A549 treated with GW870086 at 1 μM for 4 hours (cell line): ENCODE data around the gene HRNR. TPM values are rescaled to one million over a fixed set of nuclear protein-coding genes. Genes with fewer than 3 reads are reported as not detected.

Source experiments
- total RNA-seq: library from RNA; stranded (reverse); fragments of 200-300 nt; extraction: Qiagen RNA extraction; gene quantifications from 5 replicates; pipeline ENCODE4 v1.2.3, GENCODE V29; 2022; ENCODE audit warnings: low read depth

The HRNR gene
- 0.01 TPM in 1 of 5 replicates, not detected in the others for total RNA-seq

DNA sequence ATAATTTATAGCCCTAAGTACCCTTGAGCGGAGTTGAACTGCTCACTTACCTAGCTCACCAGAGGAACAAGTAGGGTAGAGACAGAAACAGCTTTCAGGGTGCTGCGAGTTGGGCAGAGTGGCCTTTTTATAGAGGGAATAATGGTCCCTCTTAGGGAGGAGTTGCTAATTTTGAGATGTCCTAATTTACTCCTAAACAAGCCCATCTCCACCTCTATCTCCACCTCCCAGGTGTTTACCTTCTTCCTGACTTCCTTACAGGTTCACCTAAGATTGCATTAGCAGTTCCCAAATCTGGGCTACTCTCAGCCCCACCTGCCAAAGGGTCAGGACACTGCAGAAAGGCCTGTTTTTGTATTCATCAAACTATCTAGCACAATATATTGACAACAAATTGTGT lies at the start of gene HRNR:
Gene HRNR (minus strand): TSS at position 101 of the 400 bp plus-strand sequence. CDS start 940 bp downstream, outside the sequence.

Other genes with a start within 250 kb of the HRNR start
- 2,300 to 2,794 TPM (median 2,546 TPM) in 5 replicates for gene S100A10, start 230.3 kb downstream of the HRNR start, total RNA-seq
- 1,851 to 2,064 TPM (median 1,907 TPM) in 5 replicates for gene S100A11, start 187.2 kb downstream of the HRNR start, total RNA-seq
- 0.03 TPM in 1 of 5 replicates, not detected in the others for gene TCHHL1, start 135.1 kb downstream of the HRNR start, total RNA-seq
- gene TCHH, start 108.7 kb downstream of the HRNR start, total RNA-seq = 0.26 to 0.34 TPM (median 0.28 TPM) in 5 replicates
- gene RPTN, start 65.0 kb downstream of the HRNR start, total RNA-seq = not detected in 5 replicates
- gene FLG, start 101.0 kb upstream of the HRNR start, total RNA-seq = 0.01 to 0.02 TPM (median 0.01 TPM) in 3 of 5 replicates, not detected in the others
- gene FLG2, start 135.8 kb upstream of the HRNR start, total RNA-seq = not detected in 5 replicates
- gene CRNN, start 190.1 kb upstream of the HRNR start, total RNA-seq = not detected in 5 replicates